ENCODE data around the gene RETREG1. TPM values are rescaled to one million over a fixed set of nuclear protein-coding genes. Genes with fewer than 3 reads are reported as not detected.

RETREG1 gene
- total RNA-seq, 1 donor from 2014 or later, result 2.9 TPM

DNA sequence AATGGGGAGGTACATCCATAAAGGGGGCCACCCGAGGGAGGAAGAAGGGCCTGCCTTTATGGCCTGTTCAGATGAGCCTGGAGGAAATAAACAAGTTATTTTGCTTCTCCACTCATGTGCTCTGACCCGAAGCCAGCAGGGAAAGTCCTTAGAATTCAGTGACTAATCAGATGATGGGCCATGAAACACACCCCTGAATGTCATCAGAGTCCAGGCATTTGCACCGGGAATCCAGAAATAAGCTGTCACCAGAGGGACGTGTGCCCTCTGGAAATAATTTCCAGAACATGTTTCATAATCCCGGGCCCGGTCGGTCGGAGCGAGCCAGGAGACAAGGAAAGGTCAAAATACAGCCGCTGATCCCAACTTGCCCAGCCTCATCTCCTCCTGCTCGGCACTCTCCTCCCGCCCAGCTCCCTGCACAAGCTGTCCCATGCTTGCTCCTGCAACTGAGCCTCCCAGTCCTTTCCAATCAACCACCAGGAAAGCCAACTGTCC is 77.6 kb downstream of the RETREG1 start:
- H3K27me3 ChIP-seq, result no peaks in the 10 kb centered on the region
- H3K4me3 ChIP-seq, result no peak overlapping the region
- H3K36me3 ChIP-seq, result no peaks in the 10 kb centered on the region
- DNase-seq (ENCODE audit: low spot score in 2 of 2), result peak; percentile 12 to 85
- intact Hi-C loops (cut with DNase I), result no loop called here
- no peaks in the 10 kb centered on the region for H3K9me3 ChIP-seq
- peak overlapping the region; percentile 41 to 64 for H3K27ac ChIP-seq
- peaks cover 0 to 3% of the 10 kb centered on the region in 2 donors for H3K4me1 ChIP-seq
- TF ChIP-seq, protein P1, sequence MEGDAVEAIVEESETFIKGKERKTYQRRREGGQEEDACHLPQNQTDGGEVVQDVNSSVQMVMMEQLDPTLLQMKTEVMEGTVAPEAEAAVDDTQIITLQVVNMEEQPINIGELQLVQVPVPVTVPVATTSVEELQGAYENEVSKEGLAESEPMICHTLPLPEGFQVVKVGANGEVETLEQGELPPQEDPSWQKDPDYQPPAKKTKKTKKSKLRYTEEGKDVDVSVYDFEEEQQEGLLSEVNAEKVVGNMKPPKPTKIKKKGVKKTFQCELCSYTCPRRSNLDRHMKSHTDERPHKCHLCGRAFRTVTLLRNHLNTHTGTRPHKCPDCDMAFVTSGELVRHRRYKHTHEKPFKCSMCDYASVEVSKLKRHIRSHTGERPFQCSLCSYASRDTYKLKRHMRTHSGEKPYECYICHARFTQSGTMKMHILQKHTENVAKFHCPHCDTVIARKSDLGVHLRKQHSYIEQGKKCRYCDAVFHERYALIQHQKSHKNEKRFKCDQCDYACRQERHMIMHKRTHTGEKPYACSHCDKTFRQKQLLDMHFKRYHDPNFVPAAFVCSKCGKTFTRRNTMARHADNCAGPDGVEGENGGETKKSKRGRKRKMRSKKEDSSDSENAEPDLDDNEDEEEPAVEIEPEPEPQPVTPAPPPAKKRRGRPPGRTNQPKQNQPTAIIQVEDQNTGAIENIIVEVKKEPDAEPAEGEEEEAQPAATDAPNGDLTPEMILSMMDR (IDR thresholded peaks at IDR 0.05), result no peak

DNA sequence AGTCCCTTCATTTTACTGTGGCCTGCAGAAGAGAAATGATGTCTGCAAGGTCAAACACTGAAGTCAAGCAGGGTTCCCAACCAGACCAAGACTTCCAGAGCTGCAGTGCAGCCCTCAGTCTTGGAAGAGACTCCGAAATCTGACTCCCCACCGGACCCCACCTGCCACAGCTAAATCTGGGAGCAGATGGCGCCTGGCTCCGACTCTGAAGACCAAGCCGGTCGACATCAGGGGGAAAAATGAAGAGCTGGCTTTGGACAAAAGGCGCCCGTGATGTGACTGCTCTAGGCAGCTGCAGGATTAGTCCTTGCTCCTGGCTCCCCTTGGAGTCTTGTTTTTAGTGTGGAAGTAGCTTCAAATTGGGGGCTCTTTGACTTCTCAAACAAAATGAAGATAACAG is 78.8 kb downstream of the RETREG1 start:
- Histone ChIP-seq H3K27me3 (no peaks in the 10 kb centered on the region), H3K9me3 (no peaks in the 10 kb centered on the region), H3K27ac (no peak overlapping the region), H3K36me3 (no peaks in the 10 kb centered on the region), H3K4me1 (peaks cover 0 to 3% of the 10 kb centered on the region in 2 donors), H3K4me3 (no peak overlapping the region)
- no peak for DNase-seq (ENCODE audit: low spot score in 2 of 2)
- intact Hi-C loops (cut with DNase I), result no loop called here
- TF ChIP-seq, protein P1 (IDR thresholded peaks at IDR 0.05), result no peak

DNA sequence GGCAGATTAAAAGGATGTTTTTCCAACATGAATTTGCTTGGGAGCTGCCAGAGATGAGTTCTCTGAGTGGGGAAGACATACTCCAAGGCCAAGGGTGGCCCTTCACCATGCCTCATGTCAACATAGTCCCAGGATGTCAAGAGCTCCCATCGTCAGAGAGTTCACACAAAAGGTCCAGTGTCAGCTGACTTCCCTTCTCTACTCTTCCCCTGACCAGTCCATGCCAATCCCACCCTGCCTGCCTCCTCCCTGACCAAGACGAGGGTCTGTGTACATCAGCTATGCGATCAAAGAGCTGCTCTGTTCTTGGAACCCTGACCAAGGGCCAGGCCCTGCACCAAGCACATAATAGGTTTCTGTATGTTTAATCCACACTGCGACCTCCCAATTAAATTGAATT is 80.0 kb downstream of the RETREG1 start:
- Histone ChIP-seq H3K36me3 (no peaks in the 10 kb centered on the region), H3K9me3 (no peaks in the 10 kb centered on the region), H3K27ac (no peak overlapping the region), H3K4me3 (no peak overlapping the region), H3K4me1 (peaks cover 0 to 3% of the 10 kb centered on the region in 2 donors), H3K27me3 (no peaks in the 10 kb centered on the region)
- no peak for DNase-seq (ENCODE audit: low spot score in 2 of 2)
- intact Hi-C loops (cut with DNase I), result no loop called here
- TF ChIP-seq, protein P1 (IDR thresholded peaks at IDR 0.05), result no peak

DNA sequence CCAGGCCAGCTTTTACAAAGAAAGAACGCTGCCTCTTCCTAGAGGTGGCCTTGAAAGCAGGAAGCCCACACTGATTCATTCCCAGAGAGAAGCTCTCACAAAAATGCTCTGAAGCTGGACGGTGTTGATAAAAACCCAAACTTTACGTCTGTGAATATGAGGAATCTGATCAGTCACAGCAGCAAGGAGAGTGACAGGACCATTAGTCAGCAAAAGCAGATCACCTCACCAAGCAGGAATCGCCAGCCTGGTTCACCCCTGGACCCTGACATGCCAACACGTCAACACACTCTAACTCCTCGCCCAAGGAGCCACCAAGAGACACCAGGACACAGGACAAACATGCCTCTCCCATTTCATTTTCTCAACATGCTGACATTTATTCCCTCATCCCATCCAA is 80.6 kb downstream of the RETREG1 start:
- Histone ChIP-seq H3K36me3 (no peaks in the 10 kb centered on the region), H3K27ac (no peak overlapping the region), H3K4me1 (peaks cover 0 to 3% of the 10 kb centered on the region in 2 donors), H3K9me3 (no peaks in the 10 kb centered on the region), H3K4me3 (no peak overlapping the region), H3K27me3 (no peaks in the 10 kb centered on the region)
- intact Hi-C loops (cut with DNase I), result no loop called here
- TF ChIP-seq, protein P1 (IDR thresholded peaks at IDR 0.05), result no peak
- no peak for DNase-seq (ENCODE audit: low spot score in 2 of 2)

DNA sequence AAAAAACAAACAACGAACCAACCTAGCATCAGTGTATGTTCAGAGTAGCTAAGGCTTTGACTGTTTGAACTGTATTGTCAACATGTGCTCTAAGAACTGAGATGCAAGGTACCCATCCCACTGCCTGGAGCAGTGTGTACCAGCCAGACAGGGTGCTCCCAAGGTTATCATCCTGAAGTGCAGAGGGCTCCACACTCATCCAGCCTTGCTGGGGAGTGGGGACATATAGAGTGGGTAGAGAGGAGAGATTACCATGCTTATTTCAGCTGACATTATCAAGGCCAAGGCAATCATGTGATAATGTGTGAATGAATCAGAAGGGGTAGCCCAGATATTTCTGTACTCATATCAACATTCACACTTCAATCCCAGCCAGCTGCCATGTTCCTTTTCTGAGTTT is 82.5 kb downstream of the RETREG1 start:
- H3K27ac ChIP-seq, result no peak overlapping the region
- H3K9me3 ChIP-seq, result no peaks in the 10 kb centered on the region
- H3K4me3 ChIP-seq, result no peak overlapping the region
- peaks cover 0 to 3% of the 10 kb centered on the region in 2 donors for H3K4me1 ChIP-seq
- no peaks in the 10 kb centered on the region for H3K36me3 ChIP-seq
- DNase-seq (ENCODE audit: low spot score in 2 of 2), result no peak
- intact Hi-C loops (cut with DNase I), result no loop called here
- no peaks in the 10 kb centered on the region for H3K27me3 ChIP-seq
- TF ChIP-seq, protein P1 (IDR thresholded peaks at IDR 0.05), result no peak
